Activated T-cell treated with anti-CD3 and anti-CD28 coated beads for 48 hours (primary cell): ENCODE measurements around the gene JAG2.

Experiments
- DNase-seq: peaks from one replicate; pipeline ENCODE4 v3.0.0-alpha.2; 2020; ENCODE audit warnings: low read depth

JAG2 gene

GRCh38 chr14:105168496-105168978, at the start of gene JAG2:
Gene JAG2 (minus strand): TSS chr14:105168776. CDS start chr14:105168420, 356 bp downstream.
- peak; percentile 39 for DNase-seq

GRCh38 chr14:105217774-105218173, 49.2 kb upstream of the JAG2 start:
- DNase-seq: no peak

- DNase-seq: no peak
Observed at GRCh38 chr14:105216490-105217247, 48.1 kb upstream of the JAG2 start.

- no peak for DNase-seq
Observed at GRCh38 chr14:105215602-105216001, 47.0 kb upstream of the JAG2 start.

- DNase-seq: no peak
Observed at GRCh38 chr14:105214324-105214915, 45.8 kb upstream of the JAG2 start.

- no peak for DNase-seq
Observed at GRCh38 chr14:105213361-105213760, 44.8 kb upstream of the JAG2 start.

- no peak for DNase-seq
Observed at GRCh38 chr14:105212541-105213300, 44.1 kb upstream of the JAG2 start.

GRCh38 chr14:105211758-105212089, 43.1 kb upstream of the JAG2 start:
- DNase-seq: no peak

GRCh38 chr14:105211086-105211757, 42.6 kb upstream of the JAG2 start:
- DNase-seq: no peak

GRCh38 chr14:105210266-105211025, 41.9 kb upstream of the JAG2 start:
- DNase-seq: no peak

- no peak for DNase-seq
Observed at GRCh38 chr14:105209646-105210045, 41.1 kb upstream of the JAG2 start.

GRCh38 chr14:105209091-105209490, 40.5 kb upstream of the JAG2 start:
- no peak for DNase-seq

- DNase-seq: no peak
Observed at GRCh38 chr14:105208738-105209075, 40.1 kb upstream of the JAG2 start.

GRCh38 chr14:105207996-105208737, 39.6 kb upstream of the JAG2 start:
- DNase-seq: no peak

- no peak for DNase-seq
Observed at GRCh38 chr14:105207460-105207901, 38.9 kb upstream of the JAG2 start.

- no peak for DNase-seq
Observed at GRCh38 chr14:105206873-105207272, 38.3 kb upstream of the JAG2 start.

GRCh38 chr14:105205673-105206208, 37.2 kb upstream of the JAG2 start:
- no peak for DNase-seq

- no peak for DNase-seq
Observed at GRCh38 chr14:105204931-105205672, 36.5 kb upstream of the JAG2 start.

- no peak for DNase-seq
Observed at GRCh38 chr14:105204206-105204930, 35.8 kb upstream of the JAG2 start.
